ENCODE data around the gene ENO3. TPM values are rescaled to one million over a fixed set of nuclear protein-coding genes. Genes with fewer than 3 reads are reported as not detected.
"Not testable (repeated sequence)": the region's sequence is repeated elsewhere in the genome, so short reads cannot be mapped to it uniquely, and the experiment has no call there.

The ENO3 gene
- total RNA-seq, 3 donors from 2014 or later = 8.6 to 12.4 (median 10.1) TPM

DNA sequence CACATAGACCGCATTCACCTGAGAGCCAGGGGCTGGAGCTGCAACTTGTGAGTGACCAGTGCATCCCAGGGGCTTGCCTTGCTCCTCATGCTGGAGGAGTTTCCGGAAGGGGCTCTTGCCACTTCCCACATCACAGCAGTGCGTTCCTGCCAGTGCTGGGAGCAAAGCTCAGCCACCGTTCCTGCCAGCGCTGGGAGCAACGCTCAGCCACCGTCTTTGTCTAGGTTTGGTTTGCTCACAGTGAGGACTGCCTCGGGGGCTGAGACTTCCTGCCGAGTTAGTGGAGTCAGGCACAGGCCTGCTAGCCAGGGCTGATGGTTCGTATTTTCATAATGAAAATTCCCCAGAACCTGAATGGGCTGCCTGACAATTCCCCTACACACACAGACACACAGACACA lies 42.6 kb upstream of the ENO3 start:
- TF ChIP-seq, protein P1, sequence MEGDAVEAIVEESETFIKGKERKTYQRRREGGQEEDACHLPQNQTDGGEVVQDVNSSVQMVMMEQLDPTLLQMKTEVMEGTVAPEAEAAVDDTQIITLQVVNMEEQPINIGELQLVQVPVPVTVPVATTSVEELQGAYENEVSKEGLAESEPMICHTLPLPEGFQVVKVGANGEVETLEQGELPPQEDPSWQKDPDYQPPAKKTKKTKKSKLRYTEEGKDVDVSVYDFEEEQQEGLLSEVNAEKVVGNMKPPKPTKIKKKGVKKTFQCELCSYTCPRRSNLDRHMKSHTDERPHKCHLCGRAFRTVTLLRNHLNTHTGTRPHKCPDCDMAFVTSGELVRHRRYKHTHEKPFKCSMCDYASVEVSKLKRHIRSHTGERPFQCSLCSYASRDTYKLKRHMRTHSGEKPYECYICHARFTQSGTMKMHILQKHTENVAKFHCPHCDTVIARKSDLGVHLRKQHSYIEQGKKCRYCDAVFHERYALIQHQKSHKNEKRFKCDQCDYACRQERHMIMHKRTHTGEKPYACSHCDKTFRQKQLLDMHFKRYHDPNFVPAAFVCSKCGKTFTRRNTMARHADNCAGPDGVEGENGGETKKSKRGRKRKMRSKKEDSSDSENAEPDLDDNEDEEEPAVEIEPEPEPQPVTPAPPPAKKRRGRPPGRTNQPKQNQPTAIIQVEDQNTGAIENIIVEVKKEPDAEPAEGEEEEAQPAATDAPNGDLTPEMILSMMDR (IDR thresholded peaks at IDR 0.05) = no peak
- no peak for ATAC-seq
- no peaks in the 10 kb centered on the region for H3K36me3 ChIP-seq (ENCODE audit: low read depth)
- peaks cover 8% of the 10 kb centered on the region for H3K4me1 ChIP-seq (ENCODE audit: low read depth)
- no peak overlapping the region for H3K4me3 ChIP-seq
- no peaks in the 10 kb centered on the region for H3K9me3 ChIP-seq
- DNase-seq = peak in 2 of 3 donors; percentile 15 to 18
- intact Hi-C loops (cut with DNase I, micrococcal nuclease) = no loop called here

DNA sequence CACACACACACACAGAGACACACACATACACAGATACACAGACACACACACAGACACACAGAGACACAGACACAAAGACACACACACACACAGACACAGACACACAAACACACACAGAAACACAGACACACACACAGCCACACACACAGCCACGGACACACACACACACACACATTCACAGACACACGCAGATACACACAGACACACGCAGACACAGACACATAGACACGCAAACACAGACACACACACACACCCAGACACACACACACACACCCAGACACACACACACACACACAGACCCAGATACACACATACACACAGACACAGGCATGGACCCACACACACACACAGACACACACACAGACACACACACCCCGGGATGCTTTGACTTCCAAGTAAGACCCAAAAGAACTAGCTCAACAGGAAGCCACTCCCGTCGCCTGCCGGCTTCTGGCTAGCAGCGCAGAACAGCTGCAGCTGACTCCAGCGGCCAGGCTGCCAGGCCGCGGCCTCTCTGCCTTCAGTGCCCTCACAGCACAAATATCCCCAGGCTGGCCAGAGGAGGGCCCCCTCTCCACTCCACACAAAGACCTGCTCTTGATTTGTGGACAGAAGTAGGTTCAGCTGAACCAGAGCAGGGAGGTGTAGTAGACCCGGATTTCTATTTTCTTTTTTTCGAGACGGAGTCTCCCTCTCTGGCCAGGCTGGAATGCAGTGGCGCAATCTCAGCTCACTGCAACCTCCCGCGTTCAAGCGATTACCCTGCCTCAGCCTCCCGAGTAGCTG lies 42.0 kb upstream of the ENO3 start:
- intact Hi-C loops (cut with DNase I, micrococcal nuclease) = no loop called here
- Histone ChIP-seq H3K9me3 (no peaks in the 10 kb centered on the region), H3K4me1 (ENCODE audit: low read depth) (peaks cover 4% of the 10 kb centered on the region), H3K36me3 (ENCODE audit: low read depth) (no peaks in the 10 kb centered on the region), H3K4me3 (no peak overlapping the region)
- DNase-seq (peak; percentile 90 to 92 (median 90)), ATAC-seq (peak; percentile 99)
- TF ChIP-seq, protein P1 (IDR thresholded peaks at IDR 0.05) = peak; percentile 66

DNA sequence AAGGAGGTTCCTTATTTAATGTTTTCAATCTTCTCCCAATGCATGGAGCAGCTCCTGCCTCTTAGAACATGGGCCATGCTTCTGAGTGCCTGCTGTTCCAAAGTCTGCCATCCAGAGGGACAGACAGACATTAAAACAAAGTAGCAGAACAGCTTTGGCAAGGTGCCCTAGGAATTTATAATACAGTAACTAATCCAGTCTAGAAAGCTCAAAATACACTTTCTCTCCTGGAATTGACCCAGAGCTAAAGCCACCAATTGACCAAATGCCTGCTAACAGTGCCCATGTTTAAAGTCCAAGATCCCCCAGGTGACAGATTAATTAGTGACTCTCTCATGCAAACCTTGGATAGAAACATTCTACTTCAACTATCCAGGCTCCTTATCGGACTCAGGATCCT lies 36.9 kb upstream of the ENO3 start:
- TF ChIP-seq, protein P1 (IDR thresholded peaks at IDR 0.05) = no peak
- H3K4me3 ChIP-seq = no peak overlapping the region
- H3K9me3 ChIP-seq = no peaks in the 10 kb centered on the region
- intact Hi-C loops (cut with DNase I, micrococcal nuclease) = no loop called here
- H3K36me3 ChIP-seq (ENCODE audit: low read depth) = no peaks in the 10 kb centered on the region
- H3K4me1 ChIP-seq (ENCODE audit: low read depth) = peaks cover 4% of the 10 kb centered on the region
- DNase-seq (peak in 1 of 3 donors; percentile 62), ATAC-seq (peak; percentile 36)

DNA sequence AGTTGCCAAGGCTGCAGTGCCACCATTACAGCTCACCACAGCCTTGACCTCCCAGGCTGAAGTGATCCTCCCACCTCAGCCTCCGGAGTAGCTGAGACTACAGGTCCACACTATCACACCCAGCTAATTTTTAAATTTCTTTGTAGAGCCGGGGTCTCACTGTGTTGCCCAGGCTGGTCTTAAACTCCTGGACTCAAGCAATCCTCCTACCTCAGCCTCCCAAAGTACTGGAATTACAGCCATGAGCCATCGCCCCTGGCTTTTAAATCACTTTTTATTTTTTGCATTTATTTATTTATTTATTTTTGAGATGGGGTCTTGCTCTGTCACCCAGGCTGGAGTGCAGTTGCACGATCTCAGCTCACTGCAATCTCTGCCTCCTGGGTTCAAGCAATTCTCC lies 36.4 kb upstream of the ENO3 start:
- ATAC-seq; H3K9me3 ChIP-seq; H3K4me3 ChIP-seq; H3K36me3 ChIP-seq (ENCODE audit: low read depth); H3K4me1 ChIP-seq (ENCODE audit: low read depth); intact Hi-C loops (cut with DNase I, micrococcal nuclease): not testable (repeated sequence)
- peak in 1 of 3 donors; percentile 7 for DNase-seq

DNA sequence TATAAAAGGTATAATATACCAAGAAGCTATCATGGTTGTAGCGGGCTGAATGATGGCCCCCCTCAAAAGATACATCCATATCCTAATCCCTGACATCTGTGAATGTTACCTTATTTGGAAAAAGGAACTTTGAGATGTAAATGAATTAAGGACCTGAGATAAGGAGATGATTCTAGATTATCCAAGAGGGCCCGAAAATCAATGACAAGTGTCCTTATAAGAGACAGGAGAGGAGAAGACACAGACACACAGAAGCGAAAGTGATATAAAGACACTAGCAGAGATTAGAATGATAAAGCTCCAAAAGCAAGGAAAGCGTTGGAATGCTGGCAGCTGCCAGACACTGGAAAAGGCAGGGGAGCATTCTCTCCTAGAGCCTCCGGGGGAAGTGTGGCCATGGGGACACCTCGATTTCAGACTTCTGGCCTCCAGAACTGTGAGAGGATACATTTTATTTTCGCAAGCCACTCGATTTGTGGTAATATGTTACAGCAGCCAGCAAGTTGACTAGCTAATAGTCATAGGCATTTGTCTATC lies 31.3 kb upstream of the ENO3 start:
- H3K4me1 ChIP-seq (ENCODE audit: low read depth) = no peaks in the 10 kb centered on the region
- H3K4me3 ChIP-seq = no peak overlapping the region
- H3K36me3 ChIP-seq (ENCODE audit: low read depth) = no peaks in the 10 kb centered on the region
- no peak for DNase-seq
- H3K9me3 ChIP-seq = no peaks in the 10 kb centered on the region
- intact Hi-C loops (cut with DNase I, micrococcal nuclease) = no loop called here
- TF ChIP-seq, protein P1 (IDR thresholded peaks at IDR 0.05) = no peak
- ATAC-seq = no peak

DNA sequence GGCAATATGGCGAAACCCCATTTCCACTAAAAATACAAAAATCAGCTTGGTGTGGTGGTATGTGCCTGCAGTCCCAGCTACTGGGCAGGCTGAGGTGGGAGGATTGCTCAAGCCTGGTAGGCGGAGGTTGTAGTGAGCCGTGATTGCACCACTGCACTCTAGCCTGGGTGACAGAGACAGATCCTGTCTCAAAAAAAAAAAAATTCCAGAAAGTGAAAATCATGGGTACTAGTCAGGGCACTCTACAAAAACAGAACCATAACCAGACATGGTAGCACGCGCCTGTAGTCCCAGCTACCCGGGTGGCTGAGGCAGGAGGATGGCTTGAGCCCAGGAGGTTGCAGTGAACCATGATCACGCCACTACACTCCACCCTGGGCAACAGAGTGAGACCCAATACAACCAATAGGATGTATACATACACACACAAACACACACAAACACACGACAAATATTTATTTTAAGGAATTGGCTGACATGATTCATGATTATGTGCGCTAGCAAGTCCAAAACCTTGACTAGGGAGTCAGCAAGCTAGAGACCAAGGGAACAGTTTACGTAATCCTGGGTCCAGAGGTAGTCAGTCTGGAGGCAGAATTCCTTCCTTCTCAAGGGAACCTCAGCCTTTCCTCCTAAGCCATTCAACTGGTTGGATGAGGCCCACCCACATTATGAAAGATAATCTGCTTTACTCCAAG lies 30.4 kb upstream of the ENO3 start:
- ATAC-seq = peak; percentile 13
- Histone ChIP-seq H3K36me3 (ENCODE audit: low read depth) (no peaks in the 10 kb centered on the region), H3K4me1 (ENCODE audit: low read depth) (no peaks in the 10 kb centered on the region), H3K9me3 (no peaks in the 10 kb centered on the region), H3K4me3 (no peak overlapping the region)
- TF ChIP-seq, protein P1 (IDR thresholded peaks at IDR 0.05) = no peak
- peak in 2 of 3 donors; percentile 14 to 29 for DNase-seq
- intact Hi-C loops (cut with DNase I, micrococcal nuclease) = no loop called here
